Urothelium cell line (cell line): ENCODE measurements around the gene DHCR24.

ENCODE experiments used
- DNase-seq: peaks from one replicate; pipeline ENCODE4 v3.0.0; 2011; ENCODE audit warnings: low spot score, mixed read lengths
- FAIRE-seq: peaks from 2 replicates; lab custom pipeline; 2011; peaks lifted over from hg19 to GRCh38; lab: Jason Lieb, UNC

DHCR24 gene

DNA sequence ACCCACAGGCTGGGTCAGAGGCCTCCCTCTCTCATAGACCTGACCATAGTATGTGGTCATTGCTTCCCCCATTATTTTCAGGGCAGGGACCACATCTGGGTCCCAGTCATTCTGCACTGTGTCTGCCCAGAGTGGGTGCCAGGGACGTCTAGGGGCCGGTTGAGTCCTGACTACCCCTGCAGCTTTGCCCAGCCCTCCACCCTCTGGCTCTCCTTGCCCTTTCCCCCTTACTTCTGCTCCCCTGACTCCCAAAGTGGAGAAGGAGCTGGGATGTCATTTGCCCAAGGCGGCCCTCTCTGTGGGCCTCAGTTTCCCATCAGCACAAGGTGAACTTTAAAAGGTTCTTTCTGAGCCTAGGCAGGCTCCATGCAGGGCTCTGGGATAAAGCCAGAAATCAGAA lies 81.5 kb downstream of the DHCR24 start:
- DNase-seq (no peak), FAIRE-seq (no peak)

DNA sequence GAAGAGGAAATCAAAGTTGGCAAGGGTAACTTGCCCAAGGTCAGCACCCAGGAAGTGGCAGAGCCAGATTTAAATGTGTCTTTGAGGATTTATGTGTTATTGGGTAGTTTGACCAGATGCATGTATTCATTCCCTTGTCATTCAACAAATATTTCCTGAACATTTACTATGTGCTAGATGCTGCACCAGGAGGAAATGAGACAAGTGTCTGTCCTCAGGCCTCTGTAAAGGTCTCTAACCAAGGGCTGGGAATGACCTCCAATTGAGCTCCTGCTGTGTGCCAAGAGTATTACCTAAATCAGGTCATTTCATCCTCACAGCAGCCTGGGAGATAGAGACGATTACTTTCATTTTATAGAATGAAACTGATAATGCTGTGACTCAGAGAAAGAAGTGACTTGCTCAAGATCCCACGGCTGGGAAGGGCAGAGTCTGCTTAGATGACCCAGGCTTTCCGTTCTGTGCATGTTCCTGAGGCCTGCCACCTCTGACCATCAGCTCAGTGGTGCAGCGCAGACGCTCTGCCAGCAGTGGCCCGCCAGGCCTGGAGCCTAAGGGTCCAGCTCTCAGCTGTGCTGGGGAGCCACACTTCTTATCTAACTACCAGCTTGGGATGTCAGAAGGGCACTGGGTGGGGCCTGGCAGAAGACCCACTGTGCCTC lies 82.4 kb downstream of the DHCR24 start:
- FAIRE-seq (no peak), DNase-seq (no peak)

DNA sequence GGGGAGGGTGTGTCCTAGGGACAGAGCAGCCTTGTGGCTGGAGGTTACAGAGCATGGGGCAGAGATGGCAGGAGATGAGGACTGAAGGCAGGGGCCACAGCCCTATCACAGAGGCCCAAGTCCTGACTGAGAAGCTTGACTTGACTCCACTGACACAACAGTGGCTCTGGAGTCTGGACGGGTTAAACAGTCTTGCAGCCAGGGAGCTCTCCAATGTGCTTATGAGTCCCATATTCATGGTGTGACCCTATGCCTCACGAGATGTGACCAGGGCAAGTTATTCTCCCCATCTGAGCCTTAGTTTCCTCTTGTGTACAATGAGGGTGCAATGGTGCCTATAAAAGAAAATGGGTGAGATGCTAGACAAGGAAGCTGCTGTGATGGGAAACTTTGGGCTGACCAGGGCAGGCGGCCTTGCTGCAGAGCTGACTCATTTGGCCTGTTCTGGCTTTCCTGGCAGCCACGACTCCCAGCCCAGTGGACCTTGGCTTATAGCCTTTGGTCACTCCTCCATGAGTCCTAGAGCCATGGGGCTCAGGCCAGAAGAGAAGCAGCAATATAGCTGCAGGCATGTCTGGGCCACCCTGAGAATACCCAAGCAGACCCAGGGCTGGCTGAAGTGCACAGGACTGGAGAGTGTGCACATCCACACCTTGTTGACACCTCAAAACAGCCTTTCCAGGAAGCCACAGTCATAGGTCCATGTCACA lies 83.1 kb downstream of the DHCR24 start:
- DNase-seq (no peak), FAIRE-seq (no peak)

DNA sequence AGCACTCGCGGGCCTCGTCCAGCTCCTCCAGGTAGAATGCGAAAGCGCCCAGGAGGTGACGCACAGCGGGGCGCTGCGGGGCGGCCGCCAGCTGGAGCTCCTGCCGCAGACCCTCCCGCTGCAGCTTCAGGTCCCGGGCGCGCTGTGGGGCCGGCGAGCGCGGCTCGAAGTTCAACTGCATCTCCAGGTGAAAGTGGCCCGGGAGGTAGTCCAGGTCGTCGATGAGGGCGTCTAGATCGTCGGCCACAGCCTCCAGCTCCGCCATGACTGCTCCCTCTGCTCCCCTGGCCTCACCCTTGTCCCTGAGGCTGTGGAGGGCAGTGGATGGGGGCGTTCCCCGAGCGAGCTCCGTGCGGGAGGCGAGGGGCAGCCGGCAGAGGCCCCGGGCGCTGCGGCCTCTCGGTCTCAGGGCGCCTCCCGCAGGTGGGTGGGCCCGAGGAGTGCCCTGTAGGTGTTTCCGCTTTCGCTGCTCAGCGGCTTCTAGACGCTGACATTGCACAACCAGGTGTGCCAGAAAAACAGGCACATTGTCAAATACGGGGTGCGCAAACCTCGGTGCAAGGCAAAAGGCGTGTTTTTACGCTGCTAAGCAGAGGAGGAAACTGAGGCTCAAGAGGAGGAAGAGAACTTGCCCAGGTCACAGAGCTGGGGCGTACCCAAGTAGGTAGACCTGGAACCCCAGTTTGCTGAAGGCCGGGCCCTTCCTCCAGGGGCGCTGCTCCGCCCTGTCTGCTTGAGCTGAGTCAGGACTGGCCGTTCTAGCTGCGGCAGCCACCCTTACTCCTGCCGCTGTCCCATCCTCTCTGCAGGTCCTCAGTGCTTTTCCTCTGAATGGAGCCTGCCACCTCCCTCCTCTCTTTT lies 85.9 kb downstream of the DHCR24 start, which contains the start of gene TTC22:
TSS of gene TTC22 (minus strand) at position 425 of the 861 bp plus-strand sequence. CDS start at position 265, 160 bp downstream.
- FAIRE-seq (no peak), DNase-seq (no peak)

DNA sequence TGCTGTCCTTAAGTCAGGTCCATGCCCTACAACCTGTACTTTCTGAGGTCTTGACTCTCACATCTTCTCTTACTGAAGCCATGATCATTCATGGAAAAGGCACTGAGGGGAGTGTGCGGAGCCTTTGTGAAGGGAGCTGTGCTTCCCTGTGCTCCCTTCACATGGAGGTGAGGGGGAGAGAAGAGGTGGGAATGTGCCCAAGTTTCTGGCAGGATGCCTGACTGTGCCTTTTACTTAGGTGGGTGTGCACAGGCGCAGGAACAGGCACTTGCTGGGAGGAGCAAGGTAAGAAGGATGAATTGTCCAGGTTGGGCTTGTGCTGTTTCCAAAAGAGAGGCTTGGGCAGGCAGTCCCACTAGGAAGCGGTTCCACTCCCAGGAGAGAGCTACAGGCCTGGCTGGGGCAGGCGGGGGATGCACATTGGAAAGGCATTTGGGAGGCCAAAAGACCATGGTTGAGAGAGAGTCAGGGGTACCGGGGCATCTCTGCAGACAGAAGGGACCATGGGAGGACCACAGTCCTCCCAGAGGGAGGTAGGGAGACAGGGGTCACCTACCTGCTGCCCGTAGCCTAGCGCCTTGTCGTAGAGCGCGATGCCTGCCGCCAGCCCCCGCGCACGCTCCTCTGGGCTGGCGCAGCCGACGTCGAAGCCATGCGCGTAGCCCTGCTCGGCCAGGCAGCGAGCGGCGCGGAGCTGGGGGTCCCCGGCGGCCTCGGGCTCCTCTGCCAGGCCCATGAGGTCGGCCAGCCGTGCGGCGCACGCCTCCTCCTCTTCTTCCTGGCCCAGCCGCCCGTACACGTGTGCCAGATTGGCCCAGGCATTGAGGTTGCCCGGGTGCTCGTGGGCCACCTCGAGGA lies 86.7 kb downstream of the DHCR24 start:
- DNase-seq (no peak), FAIRE-seq (no peak)
